NCI-H2081 treated with DMSO at 0.1 percent for 48 hours (cell line): Measurements from ENCODE around the gene INPP5E.

Experiments used
- DNase-seq: peaks from one replicate; lab custom pipeline; 2025; lab: John Stamatoyannopoulos, UW

Gene INPP5E

GRCh38 chr9:136439481-136440408 lies at the start of gene INPP5E:
Gene INPP5E (minus strand): TSS chr9:136439845. CDS start chr9:136439419, 426 bp downstream.
- DNase-seq, result no peak

- no peak for DNase-seq
Measured at GRCh38 chr9:136488247-136489214, 48.9 kb upstream of the INPP5E start.

DNA sequence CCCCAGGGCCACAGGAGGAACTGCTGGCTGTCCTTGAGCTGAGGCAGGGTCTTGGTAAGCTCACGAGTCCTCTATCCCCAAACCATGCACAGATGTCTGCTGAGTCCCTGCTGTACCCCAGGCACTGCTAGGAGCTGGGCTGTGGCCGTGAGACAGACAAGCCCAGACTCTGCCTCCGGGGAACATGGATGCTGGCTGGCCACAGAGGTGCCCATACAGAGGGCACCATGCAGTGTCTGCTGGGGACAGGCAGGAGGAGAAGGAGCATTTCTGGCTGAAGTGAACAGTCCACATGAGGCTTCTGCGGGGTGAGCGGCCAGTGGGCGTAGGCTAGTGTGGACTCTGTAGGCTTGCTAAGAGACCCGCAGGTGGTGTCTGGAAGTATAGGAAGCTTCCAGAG lies 48.0 kb upstream of the INPP5E start:
- DNase-seq, result no peak

GRCh38 chr9:136486823-136487620 lies 47.4 kb upstream of the INPP5E start:
- DNase-seq, result no peak

DNA sequence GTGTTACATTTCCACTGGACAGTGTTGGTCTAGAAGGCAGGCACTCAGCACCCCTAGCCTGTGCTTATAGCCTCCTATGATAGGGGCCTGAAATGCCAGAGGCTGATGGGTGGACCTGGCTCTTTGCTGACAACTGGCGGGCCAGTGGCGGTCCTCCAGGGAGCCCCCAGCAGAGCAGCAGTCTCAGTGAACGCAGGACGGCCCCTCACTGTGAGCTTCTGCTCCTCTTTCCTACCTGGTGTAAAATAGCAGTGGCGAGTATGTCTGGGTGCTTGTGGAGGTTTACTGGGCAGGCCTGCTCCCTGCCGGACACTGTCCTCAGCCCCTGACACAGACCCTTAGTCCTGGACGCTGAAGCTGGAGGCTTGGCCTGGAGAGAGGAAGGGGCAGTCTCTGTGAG lies 46.5 kb upstream of the INPP5E start:
- no peak for DNase-seq

- no peak for DNase-seq
Measured at GRCh38 chr9:136485049-136486045, 45.7 kb upstream of the INPP5E start.

DNA sequence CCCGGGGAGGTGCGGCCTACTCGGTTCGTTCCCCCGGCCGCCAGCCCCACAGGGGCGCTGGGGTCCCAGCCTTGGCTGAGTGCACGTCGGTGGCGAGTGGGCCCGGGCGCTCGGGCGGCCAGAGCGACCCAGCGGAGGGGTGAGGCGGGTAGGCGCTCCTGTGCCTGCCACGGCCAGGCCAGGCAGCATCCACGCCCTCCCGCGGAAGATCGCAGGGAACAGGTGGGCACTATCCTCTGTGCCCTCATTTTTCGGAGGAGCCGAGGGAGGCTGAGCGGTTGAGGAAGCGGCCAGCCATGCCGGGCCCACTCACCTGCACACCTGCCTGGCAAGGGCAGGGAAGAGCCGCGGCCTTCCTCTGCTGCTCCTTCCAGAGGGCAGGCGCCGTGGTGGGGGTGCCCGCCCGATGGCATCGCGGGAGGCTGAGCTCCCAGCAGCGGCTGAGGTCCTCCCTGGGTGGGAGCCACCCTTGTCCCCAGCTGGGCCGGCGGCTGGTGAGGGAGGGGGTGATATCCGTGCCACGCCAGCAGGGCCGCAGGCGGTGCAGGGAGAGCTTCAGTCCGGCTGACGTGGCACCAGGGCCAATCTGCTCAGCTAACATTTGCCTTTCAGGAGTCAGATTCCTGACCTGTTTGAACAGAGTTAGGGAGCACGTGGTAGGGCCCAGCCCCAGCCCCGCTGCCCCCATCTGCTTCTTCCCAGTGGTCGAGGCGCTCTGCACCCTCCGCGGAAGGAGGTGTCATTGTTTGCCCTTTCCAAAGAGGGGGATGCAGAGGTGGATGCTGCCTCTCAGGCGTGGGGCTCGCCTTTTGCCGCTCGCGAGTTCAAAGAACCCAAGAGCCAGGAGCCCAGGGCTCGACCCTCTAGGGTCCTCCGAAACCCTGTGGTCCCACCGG lies 44.8 kb upstream of the INPP5E start:
- no peak for DNase-seq

DNA sequence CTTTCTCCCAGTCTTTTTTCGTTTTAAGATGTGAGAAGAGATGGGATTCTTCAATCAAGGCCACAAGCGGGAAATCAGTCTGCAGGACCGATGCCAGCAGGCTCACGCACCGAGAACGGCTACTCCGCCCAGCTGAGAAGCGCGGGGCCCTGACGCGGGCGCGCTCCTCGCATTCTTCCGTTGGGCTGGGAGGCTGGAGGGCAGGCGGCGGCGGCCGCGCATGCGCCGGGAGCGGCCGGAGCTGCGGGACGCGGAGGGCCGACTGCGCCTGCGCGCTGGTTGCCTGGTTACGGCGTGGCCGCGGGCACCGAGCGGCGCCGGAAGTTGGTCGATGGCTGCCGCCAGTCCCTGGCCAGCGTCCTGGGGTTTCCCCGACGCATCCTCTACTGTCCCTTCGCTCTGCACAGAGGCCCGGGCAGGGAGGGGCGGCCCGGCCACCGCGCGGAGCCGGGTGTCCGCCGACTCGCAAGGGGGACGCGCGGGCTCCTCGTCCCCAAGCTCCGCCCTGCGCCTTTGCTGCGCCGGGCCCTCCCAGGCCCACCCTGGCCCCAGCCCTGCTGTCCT lies 44.0 kb upstream of the INPP5E start:
- DNase-seq, result peak; percentile 45

GRCh38 chr9:136482793-136483588 lies 43.3 kb upstream of the INPP5E start, which contains the start of gene SEC16A:
Gene SEC16A (minus strand): TSS chr9:136483040. CDS start chr9:136477615, 5,425 bp downstream.
- DNase-seq, result peak; percentile 66

- DNase-seq, result no peak
Measured at GRCh38 chr9:136482046-136482792, 42.6 kb upstream of the INPP5E start.

DNA sequence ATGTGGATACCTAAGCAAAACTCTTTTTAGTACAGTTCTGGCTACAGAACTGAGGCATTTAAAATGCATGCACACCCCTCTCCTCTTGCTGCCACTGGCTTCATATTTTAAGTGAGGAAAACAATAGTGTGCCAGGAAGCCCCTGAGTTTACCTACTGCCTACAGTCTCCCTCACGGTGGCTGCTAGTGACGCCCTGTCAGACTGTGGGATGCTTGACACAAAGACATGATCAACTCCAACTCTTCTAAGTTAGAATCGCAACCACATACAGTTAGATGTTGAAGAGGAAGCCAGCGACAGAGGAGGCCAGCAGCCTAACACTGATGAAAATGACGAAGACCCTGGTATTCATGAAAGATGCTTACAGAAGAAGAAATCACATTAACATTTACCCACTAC lies 41.9 kb upstream of the INPP5E start:
- no peak for DNase-seq

GRCh38 chr9:136476369-136477150 lies 36.9 kb upstream of the INPP5E start:
- no peak for DNase-seq

DNA sequence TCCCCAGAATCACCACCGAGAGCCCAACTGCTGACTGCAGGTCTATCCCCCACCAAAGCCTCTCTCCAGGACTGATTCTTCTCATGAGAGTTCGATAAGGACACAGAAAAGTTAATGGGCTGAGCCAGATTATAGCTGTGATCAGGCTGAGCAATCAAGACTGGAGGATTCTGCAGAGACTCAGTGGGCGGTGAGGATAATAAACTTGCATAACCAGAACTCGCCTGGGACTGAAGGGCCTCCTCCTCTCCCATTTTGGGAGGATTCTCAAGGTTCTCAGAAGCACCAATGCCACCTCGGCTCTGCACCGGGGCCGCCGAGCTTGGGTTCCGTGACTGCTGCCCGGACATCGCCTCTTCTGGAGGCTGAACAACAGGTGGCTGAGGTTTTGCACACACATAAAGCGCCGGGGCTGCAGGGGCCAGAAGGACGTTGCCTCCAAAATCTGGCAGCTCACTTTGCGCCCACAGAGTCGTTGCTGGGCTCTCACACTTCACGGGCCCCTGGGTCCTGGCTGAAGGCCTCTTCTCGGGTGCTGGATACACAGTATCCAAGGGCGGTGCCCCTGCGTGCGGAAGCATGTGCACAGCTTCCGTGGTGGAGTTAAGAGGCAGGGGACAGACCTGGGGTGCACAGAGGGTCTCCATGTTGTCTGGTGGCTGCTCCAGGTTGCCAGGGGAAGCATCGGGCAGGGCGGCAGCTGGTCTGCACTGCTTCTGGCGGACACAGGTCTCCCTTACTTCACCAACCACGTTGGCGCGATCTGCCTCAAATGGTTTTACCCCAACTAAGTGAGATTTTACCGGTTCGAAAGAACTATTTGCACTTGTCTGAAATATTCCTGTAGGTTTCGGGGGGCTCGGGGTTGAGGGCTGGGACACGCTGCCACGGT lies 35.6 kb upstream of the INPP5E start:
- DNase-seq, result no peak

- no peak for DNase-seq
Measured at GRCh38 chr9:136474021-136474640, 34.5 kb upstream of the INPP5E start.

- no peak for DNase-seq
Measured at GRCh38 chr9:136473354-136473721, 33.7 kb upstream of the INPP5E start.
